WTC11 (cell line): ENCODE measurements around the gene GAL3ST1.

Experiments used
- CBFB ChIP-seq: sonication (generic); formaldehyde crosslinking; IDR thresholded peaks from 2 replicates; pipeline ENCODE4 v1.8.1; 2022; ENCODE audit warnings: mild to moderate bottlenecking, low read depth, missing genetic modification reagents
- CREB1 ChIP-seq: sonication (generic); formaldehyde crosslinking; IDR thresholded peaks from 2 replicates; pipeline ENCODE4 v1.8.0; 2023; ENCODE audit warnings: mild to moderate bottlenecking, missing genetic modification reagents
- CTCF ChIP-seq: fragments of 200-600 bp; IDR thresholded peaks from 2 replicates; pipeline ENCODE4 v1.8.0; 2022; ENCODE audit warnings: antibody characterized with exemption
- E2F1 ChIP-seq: sonication (generic); formaldehyde crosslinking; IDR thresholded peaks from 2 replicates; pipeline ENCODE4 v1.8.0; 2022; ENCODE audit warnings: mild to moderate bottlenecking, missing genetic modification reagents
- EMX1 ChIP-seq: fragments of 250-450 bp; sonication (Bioruptor Pico); IDR thresholded peaks from 2 replicates; pipeline ENCODE4 v1.8.0; 2021; ENCODE audit warnings: mild to moderate bottlenecking
- JUN ChIP-seq: sonication (generic); formaldehyde crosslinking; IDR thresholded peaks from 2 replicates; pipeline ENCODE4 v1.8.0; 2023; ENCODE audit warnings: mild to moderate bottlenecking, missing genetic modification reagents
- RORB ChIP-seq: fragments of 250-450 bp; sonication (Bioruptor Pico); IDR thresholded peaks from 2 replicates; pipeline ENCODE4 v1.9.0; 2021; ENCODE audit warnings: mild to moderate bottlenecking
- USF2 ChIP-seq: sonication (generic); formaldehyde crosslinking; IDR thresholded peaks from 2 replicates; pipeline ENCODE4 v1.8.1; 2023; ENCODE audit warnings: mild to moderate bottlenecking, missing genetic modification reagents, moderate library complexity
- ZNF263 ChIP-seq: sonication (generic); formaldehyde crosslinking; IDR thresholded peaks from 2 replicates; pipeline ENCODE4 v1.8.1; 2022; ENCODE audit warnings: low read depth, mild to moderate bottlenecking, moderate library complexity, missing genetic modification reagents
- ZNF671 ChIP-seq: fragments of 250-450 bp; sonication (Bioruptor Pico); IDR thresholded peaks from 2 replicates; pipeline ENCODE4 v1.8.0; 2021; ENCODE audit warnings: mild to moderate bottlenecking
- TF ChIP-seq, protein P1 (sequence below): sonication (generic); formaldehyde crosslinking; IDR thresholded peaks from 2 replicates; pipeline ENCODE4 v1.8.0; 2023; ENCODE audit warnings: missing genetic modification reagents, mild to moderate bottlenecking, borderline replicate concordance

DNA sequence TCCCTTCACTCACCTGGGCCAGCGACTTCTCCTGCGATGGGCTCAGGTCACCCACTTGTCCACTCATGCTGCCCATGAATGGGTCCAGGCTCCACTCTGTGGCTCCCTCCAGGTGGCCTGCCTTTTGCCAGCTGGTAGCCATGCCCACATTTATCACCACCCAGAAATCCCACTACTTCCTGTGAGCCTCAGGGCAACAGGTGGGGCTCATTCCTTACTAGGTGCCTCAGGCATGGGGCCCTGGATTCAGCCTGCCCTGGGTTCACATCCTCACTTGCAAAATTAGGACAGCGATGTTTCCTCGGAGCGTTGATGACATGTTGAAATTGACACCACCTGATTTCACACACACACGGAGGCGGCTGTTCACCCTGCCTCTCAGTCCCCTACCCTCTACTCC is 27.8 kb downstream of the GAL3ST1 start, which contains the start of gene SEC14L6:
- TF ChIP-seq CTCF (no peak), USF2 (CRISPR knock-in tag) (no peak), CREB1 (CRISPR knock-in tag) (no peak), ZNF263 (no peak), RORB (CRISPR knock-in tag) (no peak), JUN (CRISPR knock-in tag) (no peak), ZNF671 (CRISPR knock-in tag) (no peak), E2F1 (CRISPR knock-in tag) (no peak), CBFB (CRISPR knock-in tag) (no peak), EMX1 (CRISPR knock-in tag) (no peak)
- TF ChIP-seq, protein P1, sequence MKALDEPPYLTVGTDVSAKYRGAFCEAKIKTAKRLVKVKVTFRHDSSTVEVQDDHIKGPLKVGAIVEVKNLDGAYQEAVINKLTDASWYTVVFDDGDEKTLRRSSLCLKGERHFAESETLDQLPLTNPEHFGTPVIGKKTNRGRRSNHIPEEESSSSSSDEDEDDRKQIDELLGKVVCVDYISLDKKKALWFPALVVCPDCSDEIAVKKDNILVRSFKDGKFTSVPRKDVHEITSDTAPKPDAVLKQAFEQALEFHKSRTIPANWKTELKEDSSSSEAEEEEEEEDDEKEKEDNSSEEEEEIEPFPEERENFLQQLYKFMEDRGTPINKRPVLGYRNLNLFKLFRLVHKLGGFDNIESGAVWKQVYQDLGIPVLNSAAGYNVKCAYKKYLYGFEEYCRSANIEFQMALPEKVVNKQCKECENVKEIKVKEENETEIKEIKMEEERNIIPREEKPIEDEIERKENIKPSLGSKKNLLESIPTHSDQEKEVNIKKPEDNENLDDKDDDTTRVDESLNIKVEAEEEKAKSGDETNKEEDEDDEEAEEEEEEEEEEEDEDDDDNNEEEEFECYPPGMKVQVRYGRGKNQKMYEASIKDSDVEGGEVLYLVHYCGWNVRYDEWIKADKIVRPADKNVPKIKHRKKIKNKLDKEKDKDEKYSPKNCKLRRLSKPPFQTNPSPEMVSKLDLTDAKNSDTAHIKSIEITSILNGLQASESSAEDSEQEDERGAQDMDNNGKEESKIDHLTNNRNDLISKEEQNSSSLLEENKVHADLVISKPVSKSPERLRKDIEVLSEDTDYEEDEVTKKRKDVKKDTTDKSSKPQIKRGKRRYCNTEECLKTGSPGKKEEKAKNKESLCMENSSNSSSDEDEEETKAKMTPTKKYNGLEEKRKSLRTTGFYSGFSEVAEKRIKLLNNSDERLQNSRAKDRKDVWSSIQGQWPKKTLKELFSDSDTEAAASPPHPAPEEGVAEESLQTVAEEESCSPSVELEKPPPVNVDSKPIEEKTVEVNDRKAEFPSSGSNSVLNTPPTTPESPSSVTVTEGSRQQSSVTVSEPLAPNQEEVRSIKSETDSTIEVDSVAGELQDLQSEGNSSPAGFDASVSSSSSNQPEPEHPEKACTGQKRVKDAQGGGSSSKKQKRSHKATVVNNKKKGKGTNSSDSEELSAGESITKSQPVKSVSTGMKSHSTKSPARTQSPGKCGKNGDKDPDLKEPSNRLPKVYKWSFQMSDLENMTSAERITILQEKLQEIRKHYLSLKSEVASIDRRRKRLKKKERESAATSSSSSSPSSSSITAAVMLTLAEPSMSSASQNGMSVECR (CRISPR knock-in tag) = no peak
